Heart left ventricle (tissue), 16 donors: ENCODE data around the gene UNC119B. TPM values are rescaled to one million over a fixed set of nuclear protein-coding genes. Genes with fewer than 3 reads are reported as not detected.
"Not testable (repeated sequence)": the region's sequence is repeated elsewhere in the genome, so short reads cannot be mapped to it uniquely, and the experiment has no call there.

Experiments used
- ATAC-seq, 4 donors: fragments of 200-7000 bp; cut with Tn5 transposase; one replicate each; pipeline ENCODE4 v1.9.1; 2020 to 2022; ENCODE audit warnings: moderate library complexity in 4 of 4, mild to moderate bottlenecking in 3 of 4, moderate number of reproducible peaks in 1 of 4
- DNase-seq, 5 donors: peaks; one replicate each; pipeline ENCODE4 v3.0.0-alpha.2; 2020
- H3K27ac ChIP-seq, 12 donors: fragments of 200-600 bp; sonication (generic) in 4 of 12; one replicate each; pipeline versions ENCODE4 v1.5.0 to v1.8.0; 2016 to 2022; ENCODE audit warnings: mild to moderate bottlenecking in 2 of 12
- H3K27me3 ChIP-seq, 9 donors: fragments of 200-600 bp; sonication (generic) in 2 of 9; one replicate each; pipeline versions ENCODE4 v1.5.1 to v1.8.0; 2016 to 2022; ENCODE audit warnings: mild to moderate bottlenecking in 3 of 9
- H3K36me3 ChIP-seq, 9 donors: fragments of 200-600 bp; sonication (generic) in 2 of 9; one replicate each; pipeline versions ENCODE4 v1.5.0 to v1.8.0; 2018 to 2022; ENCODE audit warnings: mild to moderate bottlenecking in 2 of 9
- H3K4me1 ChIP-seq, 12 donors: fragments of 200-600 bp; sonication (generic) in 4 of 12; one replicate each; pipeline versions ENCODE4 v1.5.0 to v1.8.0; 2016 to 2022; ENCODE audit warnings: mild to moderate bottlenecking in 3 of 12
- H3K4me3 ChIP-seq, 12 donors: fragments of 200-600 bp; sonication (generic) in 4 of 12; one replicate each; pipeline versions ENCODE4 v1.5.0 to v1.8.0; 2017 to 2022; ENCODE audit warnings: mild to moderate bottlenecking in 9 of 12, moderate library complexity in 4 of 12
- H3K9me3 ChIP-seq, 12 donors: fragments of 200-600 bp; sonication (generic) in 4 of 12; one replicate each; pipeline versions ENCODE4 v1.5.0 to v1.8.0; 2016 to 2022; ENCODE audit warnings: mild to moderate bottlenecking in 1 of 12
- CTCF ChIP-seq, 12 donors: fragments of 200-600 bp; sonication (generic) in 4 of 12; IDR thresholded peaks; one replicate each; pipeline versions ENCODE4 v1.5.0 to v1.8.0; 2018 to 2022; ENCODE audit warnings: antibody characterized with exemption in 12 of 12, mild to moderate bottlenecking in 5 of 12
- POLR2A ChIP-seq, 2 donors: fragments of 450-650 bp; IDR thresholded peaks; one replicate each; pipeline ENCODE4 v1.6.1; 2017; ENCODE audit warnings: antibody characterized with exemption in 2 of 2, mild to moderate bottlenecking in 2 of 2, moderate library complexity in 2 of 2
- WGBS, 4 donors: extraction: QIAGEN DNeasy Blood & Tissue Kit in 2 of 4; methylation state at CpG; one replicate each; pipeline versions ENCODE4 v1.1.5 to v1.1.7; 2013 to 2018; 5-methylcytosine and 5-hydroxymethylcytosine counted together
- intact Hi-C, 10 donors: fragments of 100-400 bp; cut with DNase I; formaldehyde crosslinking; loops; one replicate each; pipeline versions ENCODE4 v1.11.1 to v1.14.2; 2022
- polyA plus RNA-seq, 2 donors: library from polyadenylated mRNA; stranded (reverse); fragments of 200-250 nt; gene quantifications; one replicate each; pipeline ENCODE4 v1.2.3, GENCODE V29; 2013
- total RNA-seq, 9 donors: library from RNA; depleted of rRNA in 2 of 9; stranded (reverse); fragments of >200 nt in 2 of 9; fragmentation: NEBNext Ultra II Directional in 3 of 9; extraction: Animal tissue kit (Norgen Biotek cat#: 25700) in 3 of 9; gene quantifications; one replicate each; pipeline versions ENCODE4 v1.1.0 to v1.2.4, GENCODE V29; 2016 to 2023
- donor health status: ischemic (EF 13 %, LVEDD 7.1; RV severe dilation, severe dysfunction).
- donor health status: healthy with polysubstance abuse.
- donor health status: DM: no; HTN: yes; CAD: no.
- donor health status: DM: no; HTN: no; CAD: no.
- donor health status: ischemic (EF 25% LVEDD 6.9; RV normal size, moderate dysfunction).
- donor health status: ischemic (EF 25% LVEDD 5.7; RV mildly dilated, moderate dysfunction).
- donor health status: healthy.
- donor health status: DM: yes; HTN: yes; CAD: no.
- donor health status: ischemic (EF 35%, LVEDD 5.7; RV mildly dilated, moderate dysfunction).
- donor health status: nonischemic (EF 11% LVEDD 7.7; RV severe dilation, severe dysfunction).
- donor health status: DM: yes; HTN: yes; CAD: no.
- donor health status: PGD.
- donor health status: ischemic (EF 29% LVEDD 5.4; RV normal size, mild dysfunction).
- donor health status: nonischemic (EF 23%, LVEDD 6.1; RV moderate dilation, normal function).

The UNC119B gene
- total and polyA plus RNA-seq, 11 donors, result 3.9 to 13.7 (median 10.7) TPM

- intact Hi-C loops, result loop anchor here in 5 of 10 donors (1.0 to 10.0 kb wide), 3 partner anchors 179 to 246 kb away; partner anchors contain the start of gene SPPL3 (in 3 of the 5)
- Histone ChIP-seq H3K4me3 (peak within 1 kb of the TSS; percentile 59 to 93 (median 82)), H3K36me3 (peaks cover 0 to 74% (median 62%) of the 10 kb centered on the region in 9 donors), H3K27me3 (no peaks in the 10 kb centered on the region), H3K27ac (peak within 1 kb of the TSS; percentile 68 to 90 (median 85)), H3K4me1 (peaks cover 0 to 29% (median 15%) of the 10 kb centered on the region in 12 donors), H3K9me3 (no peaks in the 10 kb centered on the region)
- WGBS, 4 donors, result 5 to 7% (median 6%) methylated on average over 46 to 66 of the region's 66 CpGs
- TF ChIP-seq POLR2A (IDR thresholded peaks at IDR 0.05) (peak in 1 of 2 donors; percentile 77), CTCF (IDR thresholded peaks at IDR 0.05) (peak in 4 of 12 donors; percentile 1 to 11 (median 4))
- DNase-seq, result peak; percentile 91 to 96 (median 93)
- peak; percentile 94 to 99 (median 99) for ATAC-seq
These were observed 15.6 kb downstream of the UNC119B start, which contains the start of gene ACADS for GRCh38 chr12:120725659-120726509. Gene ACADS (plus strand): TSS chr12:120725826. CDS start chr12:120725886, 60 bp downstream.

- H3K9me3 ChIP-seq, result no peaks in the 10 kb centered on the region
- intact Hi-C loops, result loop anchor here in 5 of 10 donors (1.0 to 10.0 kb wide), 3 partner anchors 178 to 246 kb away; partner anchors contain the start of gene SPPL3 (in 3 of the 5)
- H3K36me3 ChIP-seq, result peaks cover 0 to 74% (median 61%) of the 10 kb centered on the region in 9 donors
- 78 to 82% (median 80%) methylated on average over 9 of the region's 9 CpGs for WGBS, 4 donors
- no peaks in the 10 kb centered on the region for H3K27me3 ChIP-seq
- DNase-seq, result no peak
- peak overlapping the region; percentile 59 to 93 (median 82) for H3K4me3 ChIP-seq
- no peak for ATAC-seq
- peaks cover 0 to 24% (median 14%) of the 10 kb centered on the region in 12 donors for H3K4me1 ChIP-seq
- peak overlapping the region in 11 of 12 donors; percentile 69 to 90 (median 86) for H3K27ac ChIP-seq
- TF ChIP-seq CTCF (IDR thresholded peaks at IDR 0.05) (no peak), POLR2A (IDR thresholded peaks at IDR 0.05) (no peak)
These were observed 16.2 kb downstream of the UNC119B start for GRCh38 chr12:120726510-120726793.

- ATAC-seq, result no peak
- no peaks in the 10 kb centered on the region for H3K9me3 ChIP-seq
- H3K4me1 ChIP-seq, result peaks cover 0 to 20% (median 14%) of the 10 kb centered on the region in 12 donors
- peaks cover 0 to 69% (median 56%) of the 10 kb centered on the region in 9 donors for H3K36me3 ChIP-seq
- WGBS, 4 donors, result 95 to 100% (median 97%) methylated on average over 1 to 9 of the region's 9 CpGs
- intact Hi-C loops, result loop anchor here in 5 of 10 donors (1.0 to 10.0 kb wide), 3 partner anchors 178 to 245 kb away; partner anchors contain the start of gene SPPL3 (in 3 of the 5)
- peak overlapping the region in 2 of 12 donors; percentile 82 to 86 for H3K27ac ChIP-seq
- no peaks in the 10 kb centered on the region for H3K27me3 ChIP-seq
- no peak for DNase-seq
- TF ChIP-seq POLR2A (IDR thresholded peaks at IDR 0.05), result no peak
- TF ChIP-seq CTCF (IDR thresholded peaks at IDR 0.05), result no peak
- peak overlapping the region in 1 of 12 donors; percentile 73 for H3K4me3 ChIP-seq
These were observed 16.7 kb downstream of the UNC119B start for GRCh38 chr12:120726961-120727360.

GRCh38 chr12:120732198-120732597 is 21.9 kb downstream of the UNC119B start:
- WGBS, 4 donors, result 96 to 99% (median 97%) methylated on average over 22 to 35 of the region's 35 CpGs
- peaks cover 0 to 46% (median 39%) of the 10 kb centered on the region in 9 donors for H3K36me3 ChIP-seq
- intact Hi-C loops, result not testable (repeated sequence)

More at GRCh38 chr12:120732198-120732597, 21.9 kb downstream of the UNC119B start:
- DNase-seq, H3K4me3 ChIP-seq, H3K9me3 ChIP-seq, H3K4me1 ChIP-seq, H3K27ac ChIP-seq, ATAC-seq, H3K27me3 ChIP-seq: not testable (repeated sequence)
